Loucy (cell line): ENCODE data around the gene OR8A1.

Experiments used
- EZH2phosphoT487 ChIP-seq: fragments of 200-600 bp; IDR thresholded peaks from 2 replicates; pipeline ENCODE4 v1.6.1; 2018; ENCODE audit warnings: antibody characterized with exemption, mild to moderate bottlenecking, moderate library complexity, borderline replicate concordance
- TF ChIP-seq, protein P1 (sequence below): fragments of 200-600 bp; sonication (generic); conservative IDR thresholded peaks from 2 replicates; pipeline ENCODE4 v1.5.1; 2014; ENCODE audit warnings: mild to moderate bottlenecking, antibody characterized with exemption, low read length

GRCh38 chr11:124591430-124591829 is 21.6 kb downstream of the OR8A1 start:
- TF ChIP-seq EZH2phosphoT487: no peak
- TF ChIP-seq, protein P1, sequence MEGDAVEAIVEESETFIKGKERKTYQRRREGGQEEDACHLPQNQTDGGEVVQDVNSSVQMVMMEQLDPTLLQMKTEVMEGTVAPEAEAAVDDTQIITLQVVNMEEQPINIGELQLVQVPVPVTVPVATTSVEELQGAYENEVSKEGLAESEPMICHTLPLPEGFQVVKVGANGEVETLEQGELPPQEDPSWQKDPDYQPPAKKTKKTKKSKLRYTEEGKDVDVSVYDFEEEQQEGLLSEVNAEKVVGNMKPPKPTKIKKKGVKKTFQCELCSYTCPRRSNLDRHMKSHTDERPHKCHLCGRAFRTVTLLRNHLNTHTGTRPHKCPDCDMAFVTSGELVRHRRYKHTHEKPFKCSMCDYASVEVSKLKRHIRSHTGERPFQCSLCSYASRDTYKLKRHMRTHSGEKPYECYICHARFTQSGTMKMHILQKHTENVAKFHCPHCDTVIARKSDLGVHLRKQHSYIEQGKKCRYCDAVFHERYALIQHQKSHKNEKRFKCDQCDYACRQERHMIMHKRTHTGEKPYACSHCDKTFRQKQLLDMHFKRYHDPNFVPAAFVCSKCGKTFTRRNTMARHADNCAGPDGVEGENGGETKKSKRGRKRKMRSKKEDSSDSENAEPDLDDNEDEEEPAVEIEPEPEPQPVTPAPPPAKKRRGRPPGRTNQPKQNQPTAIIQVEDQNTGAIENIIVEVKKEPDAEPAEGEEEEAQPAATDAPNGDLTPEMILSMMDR: no peak
